Naive thymus-derived CD4-positive, alpha-beta T cell (primary cell): Measurements from ENCODE around the gene HECTD4. TPM values are rescaled to one million over a fixed set of nuclear protein-coding genes. Genes with fewer than 3 reads are reported as not detected.

Experiments used
- ATAC-seq: fragments of 150-1000 bp; cut with Tn5 transposase; 2 replicates; pipeline ENCODE4 v1.10.0; 2021; ENCODE audit warnings: mild to moderate bottlenecking, moderate library complexity
- CTCF ChIA-PET: fragments of 350-600 bp; sonication (Branson Sonifier 250); formaldehyde crosslinking; loops from one replicate; lab custom pipeline; 2021; ENCODE audit warnings: antibody characterized with exemption; lab: Charles Lee
- POLR2A ChIA-PET: fragments of 350-600 bp; sonication (Branson Sonifier 250); formaldehyde crosslinking; loops from one replicate; lab custom pipeline; 2021; ENCODE audit warnings: antibody characterized with exemption, inconsistent platforms; lab: Charles Lee
- DNase-seq, 9 donors: peaks; one replicate each; pipeline versions ENCODE4 v3.0.0 to v3.0.0-alpha.2; 2020 to 2022; ENCODE audit warnings: mixed read lengths in 1 of 9
- H3K27ac ChIP-seq: one replicate; pipeline ENCODE4 v1.7.0; 2013; ENCODE audit warnings: mild to moderate bottlenecking, low read depth, low read length, moderate library complexity
- H3K27me3 ChIP-seq, 2 donors: one replicate each; pipeline ENCODE4 v1.7.0; 2013; ENCODE audit warnings: low read length in 2 of 2, mild to moderate bottlenecking in 2 of 2, moderate library complexity in 2 of 2; ENCODE audit not compliant: control insufficient read depth in 2 of 2, insufficient read depth in 2 of 2
- H3K36me3 ChIP-seq, 3 experiments: 1 replicate in 2 of 3; 2 replicates in 1 of 3; pipeline ENCODE4 v1.7.0; 2013; ENCODE audit warnings: low read length in 3 of 3, mild to moderate bottlenecking in 3 of 3, moderate library complexity in 1 of 3; ENCODE audit not compliant: insufficient read depth in 3 of 3, control insufficient read depth in 2 of 3
- H3K4me1 ChIP-seq, 2 donors: one replicate each; pipeline ENCODE4 v1.7.0; 2013; ENCODE audit warnings: low read length in 2 of 2, mild to moderate bottlenecking in 2 of 2, moderate library complexity in 1 of 2; ENCODE audit not compliant: control insufficient read depth in 2 of 2, insufficient read depth in 2 of 2
- H3K4me3 ChIP-seq: 2 replicates; pipeline ENCODE4 v1.7.0; 2013; ENCODE audit warnings: mild to moderate bottlenecking, low read length
- H3K9me3 ChIP-seq, 3 experiments: 1 replicate in 2 of 3; 2 replicates in 1 of 3; pipeline ENCODE4 v1.7.0; 2013; ENCODE audit warnings: low read length in 3 of 3; ENCODE audit not compliant: control insufficient read depth in 2 of 3
- H3K27ac Mint-ChIP-seq, 9 donors: one replicate each; pipeline ENCODE4 v1.8.0; 2020 to 2022; ENCODE audit warnings: mixed read lengths in 9 of 9, mild to moderate bottlenecking in 8 of 9, moderate library complexity in 5 of 9, inconsistent platforms in 2 of 9
- H3K27me3 Mint-ChIP-seq, 5 donors: one replicate each; pipeline ENCODE4 v1.8.0; 2021 to 2022; ENCODE audit warnings: mixed read lengths in 5 of 5, mild to moderate bottlenecking in 1 of 5
- H3K36me3 Mint-ChIP-seq, 5 donors: one replicate each; pipeline ENCODE4 v1.8.0; 2020 to 2022; ENCODE audit warnings: mixed read lengths in 5 of 5, mild to moderate bottlenecking in 3 of 5, inconsistent platforms in 1 of 5
- H3K4me1 Mint-ChIP-seq, 7 donors: one replicate each; pipeline ENCODE4 v1.8.0; 2020 to 2022; ENCODE audit warnings: mixed read lengths in 7 of 7, mild to moderate bottlenecking in 3 of 7, inconsistent platforms in 1 of 7
- H3K4me3 Mint-ChIP-seq, 10 donors: one replicate each; pipeline ENCODE4 v1.8.0; 2020 to 2022; ENCODE audit warnings: mild to moderate bottlenecking in 10 of 10, mixed read lengths in 10 of 10, moderate library complexity in 6 of 10, inconsistent platforms in 2 of 10
- H3K9me3 Mint-ChIP-seq, 11 donors: one replicate each; pipeline ENCODE4 v1.8.0; 2020 to 2022; ENCODE audit warnings: mixed read lengths in 11 of 11, mild to moderate bottlenecking in 4 of 11, inconsistent platforms in 1 of 11, moderate library complexity in 1 of 11
- intact Hi-C, 2 donors: fragments of 100-400 bp; cut with micrococcal nuclease; formaldehyde crosslinking; loops; one replicate each; pipeline ENCODE4 v1.15.1; 2023
- polyA plus RNA-seq, 2 donors: library from polyadenylated mRNA; unstranded; fragments of 300-500 nt; fragmentation: Illumina TruSeq; gene quantifications; one replicate each; pipeline ENCODE4 v1.2.3, GENCODE V29; 2021
- total RNA-seq, 6 experiments: library from RNA in 5 of 6; stranded (reverse) in 5 of 6; gene quantifications; 1 replicate in 5 of 6; 2 replicates in 1 of 6; pipeline ENCODE4 v1.2.3 and lab custom pipeline; 2021 to 2026

Gene HECTD4
- total and polyA plus RNA-seq, 7 experiments from 2014 or later, result 3.1 to 57.7 (median 47.9) TPM

DNA sequence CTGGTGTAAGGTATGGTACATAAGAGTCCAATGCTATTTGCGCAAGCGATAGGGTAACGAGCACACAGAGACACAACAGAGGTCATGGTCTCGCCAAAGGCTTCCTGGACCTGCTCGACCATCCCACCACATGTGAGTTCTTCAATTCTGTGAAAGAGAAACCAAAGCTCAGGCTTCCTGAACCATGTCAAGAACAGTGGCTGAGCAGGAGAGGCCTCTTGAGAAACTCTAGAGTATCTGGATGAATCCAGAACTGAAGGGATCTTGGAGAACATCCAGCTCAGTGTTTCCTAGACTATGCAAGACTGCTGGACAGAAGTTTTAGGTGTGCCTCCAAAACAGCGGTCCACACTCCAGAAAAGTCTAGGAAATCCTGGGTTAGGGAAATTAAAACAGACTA lies 142.3 kb downstream of the HECTD4 start:
- POLR2A ChIA-PET, result no interaction called here
- H3K4me3 Mint-ChIP-seq, result no peak overlapping the region
- CTCF ChIA-PET, result interaction anchor here (0.6 kb wide), 1 partner anchor 558 kb away, joined by 5 read pairs; no protein-coding TSS in a partner anchor
- no peak for DNase-seq
- no peaks in the 10 kb centered on the region for H3K27me3 ChIP-seq
- ATAC-seq, result no peak
- H3K27me3 Mint-ChIP-seq, result no peaks in the 10 kb centered on the region
- H3K4me1 ChIP-seq, result no peaks in the 10 kb centered on the region
- intact Hi-C loops, result no loop called here
- no peak overlapping the region for H3K27ac ChIP-seq
- H3K4me1 Mint-ChIP-seq, result no peaks in the 10 kb centered on the region
- H3K27ac Mint-ChIP-seq, result no peak overlapping the region
- H3K9me3 ChIP-seq, result no peaks in the 10 kb centered on the region
- no peaks in the 10 kb centered on the region for H3K9me3 Mint-ChIP-seq
- no peak overlapping the region for H3K4me3 ChIP-seq
- peaks cover 6 to 70% (median 10%) of the 10 kb centered on the region in 3 experiments for H3K36me3 ChIP-seq
- H3K36me3 Mint-ChIP-seq, result peaks cover 16 to 71% (median 30%) of the 10 kb centered on the region in 5 donors

DNA sequence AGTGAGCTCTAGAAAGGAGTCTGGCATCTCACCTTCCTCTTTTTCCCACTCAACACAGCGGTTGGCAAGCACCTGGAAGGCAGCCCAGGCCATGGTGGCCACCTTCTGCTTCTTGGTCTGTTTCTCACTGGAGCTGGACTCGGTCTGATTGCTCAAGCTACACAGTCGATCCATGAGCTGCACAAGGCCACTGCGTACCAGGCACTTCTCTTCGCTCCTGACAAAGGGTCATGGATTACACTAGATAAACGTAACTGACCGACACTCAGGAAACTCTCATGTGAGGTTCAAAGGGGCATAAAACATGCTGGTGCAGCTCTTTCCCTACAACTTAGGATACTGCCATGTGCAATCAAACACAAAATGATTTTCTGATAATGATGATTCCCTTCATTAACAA lies 143.2 kb downstream of the HECTD4 start:
- Histone ChIP-seq H3K9me3 (no peaks in the 10 kb centered on the region), H3K4me1 (no peaks in the 10 kb centered on the region), H3K27me3 (no peaks in the 10 kb centered on the region), H3K27ac (no peak overlapping the region), H3K36me3 (peaks cover 10 to 74% (median 17%) of the 10 kb centered on the region in 3 experiments), H3K4me3 (no peak overlapping the region)
- ATAC-seq, result no peak
- no peak for DNase-seq
- Mint-ChIP-seq H3K4me1 (no peaks in the 10 kb centered on the region), H3K27me3 (no peaks in the 10 kb centered on the region), H3K27ac (no peak overlapping the region), H3K36me3 (peaks cover 18 to 73% (median 30%) of the 10 kb centered on the region in 5 donors), H3K9me3 (no peaks in the 10 kb centered on the region), H3K4me3 (no peak overlapping the region)
- intact Hi-C loops, result no loop called here
- ChIA-PET CTCF (no interaction called here), POLR2A (no interaction called here)

DNA sequence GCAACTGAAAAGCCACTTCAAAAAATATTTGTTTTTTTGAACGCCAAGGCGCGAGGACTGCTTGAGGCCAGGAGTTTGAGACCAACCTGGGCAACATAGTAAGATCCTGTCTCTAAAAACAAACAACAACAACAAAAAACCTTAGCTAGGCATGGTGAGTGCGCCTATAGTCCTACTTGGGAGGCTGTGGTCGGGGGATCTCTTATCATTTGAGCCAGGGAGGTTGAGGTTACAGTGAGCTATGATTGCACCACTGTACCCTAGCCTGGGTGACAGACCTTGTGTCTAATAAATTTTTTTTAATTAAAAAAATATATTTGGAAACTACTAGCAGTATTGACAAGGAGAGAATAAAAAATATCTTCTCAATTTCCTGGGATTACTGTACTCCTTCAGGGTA lies 143.8 kb downstream of the HECTD4 start:
- H3K4me3 ChIP-seq, result no peak overlapping the region
- no peak for ATAC-seq
- Mint-ChIP-seq H3K9me3 (peaks cover 0 to 2% (median 0%) of the 10 kb centered on the region in 11 donors), H3K27ac (no peak overlapping the region), H3K36me3 (peaks cover 17 to 70% (median 30%) of the 10 kb centered on the region in 5 donors), H3K4me1 (no peaks in the 10 kb centered on the region), H3K4me3 (no peak overlapping the region), H3K27me3 (no peaks in the 10 kb centered on the region)
- no peaks in the 10 kb centered on the region for H3K4me1 ChIP-seq
- ChIA-PET CTCF (no interaction called here), POLR2A (no interaction called here)
- intact Hi-C loops, result no loop called here
- DNase-seq, result no peak
- no peaks in the 10 kb centered on the region for H3K27me3 ChIP-seq
- H3K36me3 ChIP-seq, result peaks cover 10 to 70% (median 18%) of the 10 kb centered on the region in 3 experiments
- H3K9me3 ChIP-seq, result no peaks in the 10 kb centered on the region
- no peak overlapping the region for H3K27ac ChIP-seq

DNA sequence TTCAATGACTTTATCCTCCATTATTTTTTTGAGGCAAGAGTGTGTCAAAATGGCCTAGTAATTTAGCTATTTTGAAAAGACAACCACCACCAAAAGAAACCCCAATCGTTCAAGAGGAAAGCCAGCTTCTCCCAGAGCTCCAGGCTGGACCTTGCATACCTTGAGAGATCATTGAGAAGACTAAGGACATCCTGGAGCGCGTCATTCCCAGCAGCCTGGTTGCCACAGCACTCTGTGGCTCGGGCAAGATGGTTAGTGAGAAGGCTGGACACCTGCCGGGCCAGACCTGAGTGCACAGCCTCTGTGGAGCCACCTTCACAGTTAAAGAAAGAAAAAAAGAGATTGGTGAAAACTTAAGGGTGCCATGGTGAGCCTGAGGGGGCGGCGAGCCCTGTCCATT lies 145.4 kb downstream of the HECTD4 start:
- no peak for DNase-seq
- peaks cover 0 to 2% (median 0%) of the 10 kb centered on the region in 11 donors for H3K9me3 Mint-ChIP-seq
- ChIA-PET CTCF (interaction anchor here (0.6 kb wide), 1 partner anchor 90 kb away, joined by 4 read pairs; no protein-coding TSS in a partner anchor), POLR2A (no interaction called here)
- H3K27me3 Mint-ChIP-seq, result no peaks in the 10 kb centered on the region
- H3K27ac Mint-ChIP-seq, result no peak overlapping the region
- Histone ChIP-seq H3K36me3 (peaks cover 10 to 74% (median 18%) of the 10 kb centered on the region in 3 experiments), H3K27me3 (no peaks in the 10 kb centered on the region), H3K27ac (no peak overlapping the region), H3K4me1 (no peaks in the 10 kb centered on the region), H3K9me3 (no peaks in the 10 kb centered on the region), H3K4me3 (no peak overlapping the region)
- H3K36me3 Mint-ChIP-seq, result peaks cover 13 to 65% (median 27%) of the 10 kb centered on the region in 5 donors
- H3K4me1 Mint-ChIP-seq, result no peaks in the 10 kb centered on the region
- intact Hi-C loops, result no loop called here
- ATAC-seq, result no peak
- no peak overlapping the region for H3K4me3 Mint-ChIP-seq

DNA sequence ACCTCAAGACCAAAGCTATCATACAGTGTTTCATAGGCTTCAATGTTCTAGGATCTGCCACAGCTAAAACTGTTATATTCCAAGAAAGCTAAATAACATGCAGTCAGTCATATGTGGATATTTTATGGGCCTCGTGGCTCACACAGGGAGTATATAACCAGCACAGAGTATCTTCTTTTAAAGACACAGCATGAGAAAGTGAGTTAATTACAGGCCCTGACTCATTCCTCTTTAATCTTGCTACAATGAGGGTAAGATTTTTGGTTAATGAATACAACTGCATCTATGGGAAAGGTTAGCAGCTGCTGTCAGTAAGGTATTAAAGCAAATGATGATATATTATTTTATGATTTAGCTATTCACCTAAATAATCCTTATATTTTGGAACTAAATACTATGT lies 145.8 kb downstream of the HECTD4 start:
- Histone ChIP-seq H3K27me3 (no peaks in the 10 kb centered on the region), H3K4me3 (no peak overlapping the region), H3K27ac (no peak overlapping the region), H3K36me3 (peaks cover 10 to 74% (median 18%) of the 10 kb centered on the region in 3 experiments), H3K4me1 (no peaks in the 10 kb centered on the region), H3K9me3 (no peaks in the 10 kb centered on the region)
- no peak for DNase-seq
- ChIA-PET POLR2A (no interaction called here), CTCF (interaction anchor here (0.6 kb wide), 1 partner anchor 90 kb away, joined by 4 read pairs; no protein-coding TSS in a partner anchor)
- no peaks in the 10 kb centered on the region for H3K4me1 Mint-ChIP-seq
- H3K4me3 Mint-ChIP-seq, result no peak overlapping the region
- no peak for ATAC-seq
- no peak overlapping the region for H3K27ac Mint-ChIP-seq
- peaks cover 0 to 2% (median 0%) of the 10 kb centered on the region in 11 donors for H3K9me3 Mint-ChIP-seq
- H3K27me3 Mint-ChIP-seq, result no peaks in the 10 kb centered on the region
- intact Hi-C loops, result no loop called here
- peaks cover 13 to 65% (median 24%) of the 10 kb centered on the region in 5 donors for H3K36me3 Mint-ChIP-seq

DNA sequence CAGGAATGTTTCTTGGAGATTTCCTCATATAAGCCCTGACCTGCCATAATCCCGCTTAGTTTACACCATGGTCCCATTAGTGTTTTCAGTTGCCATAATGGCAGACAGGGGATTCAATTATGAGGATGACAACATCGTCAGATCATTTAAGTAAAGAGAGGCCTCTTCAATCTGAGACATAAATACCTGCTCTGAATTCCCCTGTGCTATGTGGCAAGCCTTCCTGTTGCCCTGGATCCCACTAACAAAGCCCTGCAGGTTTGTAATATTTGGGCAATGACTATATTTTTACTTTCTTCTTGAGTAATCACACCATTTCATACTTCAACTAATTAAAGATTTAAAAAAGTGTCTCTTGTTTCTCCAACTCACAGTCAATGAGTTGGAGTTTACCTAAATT lies 147.9 kb downstream of the HECTD4 start:
- H3K4me1 ChIP-seq, result no peaks in the 10 kb centered on the region
- no peak overlapping the region for H3K27ac Mint-ChIP-seq
- H3K27me3 Mint-ChIP-seq, result no peaks in the 10 kb centered on the region
- peaks cover 0 to 2% (median 0%) of the 10 kb centered on the region in 11 donors for H3K9me3 Mint-ChIP-seq
- ChIA-PET CTCF (no interaction called here), POLR2A (no interaction called here)
- H3K36me3 ChIP-seq, result peaks cover 10 to 78% (median 18%) of the 10 kb centered on the region in 3 experiments
- H3K4me3 ChIP-seq, result no peak overlapping the region
- H3K27ac ChIP-seq, result no peak overlapping the region
- H3K36me3 Mint-ChIP-seq, result peaks cover 17 to 80% (median 28%) of the 10 kb centered on the region in 5 donors
- ATAC-seq (no peak), DNase-seq (no peak)
- H3K4me1 Mint-ChIP-seq, result no peaks in the 10 kb centered on the region
- intact Hi-C loops, result no loop called here
- H3K27me3 ChIP-seq, result no peaks in the 10 kb centered on the region
- H3K9me3 ChIP-seq, result no peaks in the 10 kb centered on the region
- H3K4me3 Mint-ChIP-seq, result no peak overlapping the region

DNA sequence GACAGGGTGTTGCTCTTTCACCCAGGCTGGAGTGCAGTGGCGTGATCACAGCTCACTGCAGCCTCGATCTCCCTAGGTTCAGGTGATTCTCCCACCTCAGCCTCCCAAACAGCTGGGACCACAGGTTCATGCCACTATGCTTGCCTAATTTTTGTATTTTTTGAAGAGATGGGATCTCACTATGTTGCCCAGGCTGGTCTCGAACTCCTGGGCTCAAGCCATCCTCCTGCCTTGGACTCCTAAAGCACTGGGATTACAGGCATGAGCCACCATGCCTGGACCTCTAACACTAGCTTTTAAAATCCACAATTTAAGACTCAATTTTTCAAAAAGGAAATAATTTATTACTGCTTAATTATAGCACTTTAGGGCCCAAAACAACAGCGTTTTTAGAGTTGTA lies 149.0 kb downstream of the HECTD4 start:
- H3K36me3 Mint-ChIP-seq, result peaks cover 15 to 77% (median 27%) of the 10 kb centered on the region in 5 donors
- no peak overlapping the region for H3K4me3 ChIP-seq

More for the DNA sequence above, 149.0 kb downstream of the HECTD4 start:
- H3K27me3 Mint-ChIP-seq, result no peaks in the 10 kb centered on the region
- H3K27me3 ChIP-seq, result no peaks in the 10 kb centered on the region
- peaks cover 0 to 2% (median 0%) of the 10 kb centered on the region in 7 donors for H3K4me1 Mint-ChIP-seq
- H3K36me3 ChIP-seq, result peaks cover 10 to 73% (median 18%) of the 10 kb centered on the region in 3 experiments
- ChIA-PET CTCF (no interaction called here), POLR2A (no interaction called here)
- no peaks in the 10 kb centered on the region for H3K9me3 ChIP-seq
- H3K4me3 Mint-ChIP-seq, result no peak overlapping the region
- no peak overlapping the region for H3K27ac ChIP-seq
- ATAC-seq, result no peak
- no peak for DNase-seq
- H3K9me3 Mint-ChIP-seq, result peaks cover 0 to 2% (median 0%) of the 10 kb centered on the region in 11 donors
- no peak overlapping the region for H3K27ac Mint-ChIP-seq
- intact Hi-C loops, result no loop called here
- H3K4me1 ChIP-seq, result no peaks in the 10 kb centered on the region
